Testis (tissue), 3 donors: ENCODE results near the gene GPD1. TPM values are rescaled to one million over a fixed set of nuclear protein-coding genes. Genes with fewer than 3 reads are reported as not detected.
"Not testable (repeated sequence)": the region's sequence is repeated elsewhere in the genome, so short reads cannot be mapped to it uniquely, and the experiment has no call there.

ENCODE experiments used
- DNase-seq: peaks from one replicate; pipeline ENCODE4 v3.0.0-alpha.2; 2019
- H3K27ac ChIP-seq, 2 donors: fragments of 200-600 bp; sonication (generic); one replicate each; pipeline ENCODE4 v1.5.1; 2019
- H3K27me3 ChIP-seq: fragments of 200-600 bp; sonication (generic); one replicate; pipeline ENCODE4 v1.5.1; 2019
- H3K36me3 ChIP-seq: fragments of 200-600 bp; sonication (generic); one replicate; pipeline ENCODE4 v1.5.1; 2017; ENCODE audit warnings: low read depth; ENCODE audit errors: missing control alignments
- H3K4me1 ChIP-seq: fragments of 200-600 bp; sonication (generic); one replicate; pipeline ENCODE4 v1.5.1; 2019
- H3K4me3 ChIP-seq, 2 donors: fragments of 200-600 bp; sonication (generic); one replicate each; pipeline ENCODE4 v1.5.1; 2017 to 2019
- H3K9me3 ChIP-seq: fragments of 200-600 bp; sonication (generic); one replicate; pipeline ENCODE4 v1.5.1; 2017
- CTCF ChIP-seq, 3 experiments: fragments of 450-650 bp in 2 of 3; fragments of 200-600 bp in 1 of 3; sonication (generic) in 1 of 3; IDR thresholded peaks; one replicate each; pipeline ENCODE4 v1.5.1; 2016 to 2019; ENCODE audit warnings: antibody characterized with exemption in 3 of 3, mild to moderate bottlenecking in 2 of 3, moderate library complexity in 1 of 3
- POLR2A ChIP-seq: fragments of 450-650 bp; IDR thresholded peaks from one replicate; pipeline ENCODE4 v1.6.1; 2017; ENCODE audit warnings: antibody characterized with exemption, mild to moderate bottlenecking, moderate library complexity
- WGBS, 2 donors: methylation state at CpG; one replicate each; pipeline ENCODE4 v1.1.5; 2018; 5-methylcytosine and 5-hydroxymethylcytosine counted together
- intact Hi-C: fragments of 100-400 bp; cut with DNase I; formaldehyde crosslinking; loops from one replicate; pipeline ENCODE4 v1.15.1; 2023; ENCODE audit warnings: low total_unique reads
- polyA plus RNA-seq: library from polyadenylated mRNA; stranded (reverse); fragments of 350-450 nt; fragmentation: Illumina TruSeq; extraction: RNeasy Lipid Tissue Mini Kit (QIAGEN cat#74804); gene quantifications from one replicate; pipeline ENCODE4 v1.2.3, GENCODE V29; 2014; ENCODE audit warnings: low read depth, low replicate concordance; ENCODE audit not compliant: insufficient read depth
- total RNA-seq, 2 donors: library from RNA; depleted of rRNA; stranded (reverse); fragments of >200 nt; gene quantifications; one replicate each; pipeline ENCODE4 v1.2.3, GENCODE V29; 2016

GPD1 gene
- total and polyA plus RNA-seq, 3 donors from 2014 or later = 2.1 to 3.1 (median 2.4) TPM

GRCh38 chr12:50149311-50149710, 45.5 kb downstream of the GPD1 start:
- intact Hi-C loops = no loop called here
- TF ChIP-seq POLR2A (no peak), CTCF (IDR thresholded peaks at IDR 0.05) (no peak)
- H3K27ac ChIP-seq = no peak overlapping the region
- DNase-seq = no peak
- WGBS, 2 donors = 74 to 80% methylated on average over 3 of the region's 3 CpGs
- H3K9me3 ChIP-seq = no peaks in the 10 kb centered on the region
- H3K36me3 ChIP-seq = no peaks in the 10 kb centered on the region
- peaks cover 4% of the 10 kb centered on the region for H3K4me1 ChIP-seq
- no peaks in the 10 kb centered on the region for H3K27me3 ChIP-seq
- no peak overlapping the region for H3K4me3 ChIP-seq

GRCh38 chr12:50151047-50151687, 47.4 kb downstream of the GPD1 start:
- no peaks in the 10 kb centered on the region for H3K9me3 ChIP-seq
- H3K4me1 ChIP-seq = peaks cover 4% of the 10 kb centered on the region
- no peak overlapping the region for H3K27ac ChIP-seq
- no peaks in the 10 kb centered on the region for H3K36me3 ChIP-seq
- intact Hi-C loops = no loop called here
- DNase-seq = no peak
- no peaks in the 10 kb centered on the region for H3K27me3 ChIP-seq
- no peak for TF ChIP-seq CTCF (IDR thresholded peaks at IDR 0.05)
- TF ChIP-seq POLR2A = no peak
- WGBS, 2 donors = 35 to 48% methylated on average over 1 of the region's 1 CpG
- no peak overlapping the region for H3K4me3 ChIP-seq

- WGBS, 2 donors = 88 to 90% methylated on average over 5 of the region's 5 CpGs
- H3K27ac ChIP-seq, H3K27me3 ChIP-seq, DNase-seq, H3K36me3 ChIP-seq, intact Hi-C loops, H3K4me3 ChIP-seq, H3K9me3 ChIP-seq, H3K4me1 ChIP-seq: not testable (repeated sequence)
Observed at GRCh38 chr12:50154947-50155346, 51.1 kb downstream of the GPD1 start.

- H3K4me3 ChIP-seq = no peak overlapping the region
- H3K27me3 ChIP-seq = no peaks in the 10 kb centered on the region
- TF ChIP-seq CTCF (IDR thresholded peaks at IDR 0.05) = no peak
- no peak for TF ChIP-seq POLR2A
- no peak overlapping the region for H3K27ac ChIP-seq
- intact Hi-C loops = no loop called here
- DNase-seq = no peak
- no peaks in the 10 kb centered on the region for H3K4me1 ChIP-seq
- H3K36me3 ChIP-seq = no peaks in the 10 kb centered on the region
- no peaks in the 10 kb centered on the region for H3K9me3 ChIP-seq
Observed at GRCh38 chr12:50156641-50157040, 52.8 kb downstream of the GPD1 start.

GRCh38 chr12:50157259-50157658, 53.5 kb downstream of the GPD1 start:
- no peak overlapping the region for H3K27ac ChIP-seq
- no peak for DNase-seq
- WGBS, 2 donors = 89 to 94% methylated on average over 2 of the region's 2 CpGs
- no peaks in the 10 kb centered on the region for H3K36me3 ChIP-seq
- no peaks in the 10 kb centered on the region for H3K27me3 ChIP-seq
- no peak overlapping the region for H3K4me3 ChIP-seq
- TF ChIP-seq CTCF (IDR thresholded peaks at IDR 0.05) (no peak), POLR2A (no peak)
- no peaks in the 10 kb centered on the region for H3K9me3 ChIP-seq
- no peaks in the 10 kb centered on the region for H3K4me1 ChIP-seq
- intact Hi-C loops = no loop called here
